Karpas-422 (cell line): ENCODE data around the gene TAS2R14. TPM values are rescaled to one million over a fixed set of nuclear protein-coding genes. Genes with fewer than 3 reads are reported as not detected.

Experiments used
- DNase-seq: peaks from one replicate; pipeline ENCODE4 v3.0.0-alpha.2; 2015
- H2AFZ ChIP-seq: fragments of 200-600 bp; sonication (generic); 2 replicates; pipeline ENCODE4 v1.6.1; 2014; ENCODE audit warnings: antibody characterized with exemption, low read length, mixed read lengths
- H3K27ac ChIP-seq: fragments of 200-600 bp; sonication (generic); 2 replicates; pipeline ENCODE4 v1.5.1; 2014; ENCODE audit warnings: mild to moderate bottlenecking, low read length, moderate library complexity
- H3K27me3 ChIP-seq: fragments of 200-600 bp; sonication (generic); 2 replicates; pipeline ENCODE4 v1.6.1; 2014; ENCODE audit warnings: low read length, mixed read lengths
- H3K36me3 ChIP-seq: fragments of 200-600 bp; sonication (generic); 2 replicates; pipeline ENCODE4 v1.6.1; 2014; ENCODE audit warnings: low read length, mixed read lengths; ENCODE audit not compliant: insufficient read depth
- H3K4me1 ChIP-seq: fragments of 200-600 bp; sonication (generic); 2 replicates; pipeline ENCODE4 v1.6.1; 2014; ENCODE audit warnings: mild to moderate bottlenecking, low read length, mixed read lengths
- H3K4me2 ChIP-seq: fragments of 200-600 bp; sonication (generic); 2 replicates; pipeline ENCODE4 v1.6.1; 2014; ENCODE audit warnings: low read length, low read depth, mild to moderate bottlenecking; ENCODE audit not compliant: poor library complexity, severe bottlenecking
- H3K4me3 ChIP-seq: fragments of 200-600 bp; sonication (generic); 2 replicates; pipeline ENCODE4 v1.5.1; 2014; ENCODE audit warnings: mild to moderate bottlenecking, antibody characterized with exemption, low read length, mixed read lengths
- H3K79me2 ChIP-seq: fragments of 200-600 bp; sonication (generic); 2 replicates; pipeline ENCODE4 v1.6.1; 2014; ENCODE audit warnings: mild to moderate bottlenecking, low read length, mixed read lengths
- H3K9ac ChIP-seq: fragments of 200-600 bp; sonication (generic); 2 replicates; pipeline ENCODE4 v1.6.0; 2014; ENCODE audit warnings: low read length
- H3K9me2 ChIP-seq: fragments of 200-600 bp; sonication (generic), shearing (Covaris generic); replicated peaks from 2 replicates; pipeline ENCODE4 v1.6.0; 2014; ENCODE audit warnings: mild to moderate bottlenecking, low read length, moderate library complexity; ENCODE audit not compliant: insufficient read depth
- H3K9me3 ChIP-seq: fragments of 300-700, 200-600 bp; sonication (generic); 2 replicates; pipeline ENCODE4 v1.6.1; 2014; ENCODE audit warnings: low read length, mixed read lengths
- H4K20me1 ChIP-seq: fragments of 200-600 bp; sonication (generic); 2 replicates; pipeline ENCODE4 v1.6.1; 2014; ENCODE audit warnings: mild to moderate bottlenecking, antibody characterized with exemption, low read length, low read depth; ENCODE audit not compliant: insufficient read depth
- total RNA-seq: library from RNA; depleted of rRNA; stranded (reverse); fragments of >200 nt; shearing (Covaris generic); gene quantifications from 2 replicates; pipeline ENCODE4 v1.2.3, GENCODE V29; 2014; ENCODE audit warnings: low replicate concordance; rRNA removed

Gene TAS2R14
- 3.9 and 12.6 TPM in 2 replicates for total RNA-seq

DNA sequence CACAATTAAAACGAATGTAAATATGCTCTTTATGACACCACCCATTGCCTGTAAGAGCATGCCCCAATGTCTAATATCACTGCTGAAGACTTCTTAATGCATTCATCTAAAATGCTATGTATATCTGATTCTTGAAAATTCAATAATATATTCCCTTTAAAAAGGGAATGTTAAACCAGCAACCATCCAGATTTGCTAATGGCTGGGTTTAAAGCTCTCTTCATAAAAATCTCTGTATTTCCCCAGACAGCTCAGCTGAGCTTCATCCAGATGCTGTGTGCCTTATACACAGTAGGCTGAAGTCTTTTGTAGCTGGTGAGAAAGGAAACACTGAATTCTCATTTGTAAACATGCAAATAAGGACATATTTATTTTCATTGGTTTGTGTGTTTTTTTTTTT is at the start of gene TAS2R14:
Gene TAS2R14, minus strand, starts transcription at position 101 of the 400 bp plus-strand sequence. Its CDS starts 56 bp downstream, at position 45.
- no peaks in the 10 kb centered on the region for H4K20me1 ChIP-seq
- no peak within 1 kb of the TSS for H3K9ac ChIP-seq
- no peaks in the 10 kb centered on the region for H3K9me2 ChIP-seq
- H3K4me3 ChIP-seq: no peak within 1 kb of the TSS
- no peaks in the 10 kb centered on the region for H3K27me3 ChIP-seq
- H3K4me2 ChIP-seq: no peak within 1 kb of the TSS
- H3K79me2 ChIP-seq: peaks cover 20% of the 10 kb centered on the region
- no peak for DNase-seq
- H3K9me3 ChIP-seq: no peaks in the 10 kb centered on the region
- no peak within 1 kb of the TSS for H2AFZ ChIP-seq
- peak within 1 kb of the TSS; percentile 10; the same call in 1 of the 2 replicates for H3K27ac ChIP-seq
- no peaks in the 10 kb centered on the region for H3K36me3 ChIP-seq
- peaks cover 18% of the 10 kb centered on the region for H3K4me1 ChIP-seq

GRCh38 chr12:10986812-10987211 is 47.7 kb upstream of the TAS2R14 start, which contains the start of gene TAS2R50:
Gene TAS2R50, minus strand, starts transcription at chr12:10986912. Its CDS starts 52 bp downstream, at chr12:10986860.
- no peaks in the 10 kb centered on the region for H3K9me2 ChIP-seq
- H3K4me3 ChIP-seq: no peak within 1 kb of the TSS
- no peak within 1 kb of the TSS for H3K4me2 ChIP-seq
- no peaks in the 10 kb centered on the region for H3K4me1 ChIP-seq
- no peak within 1 kb of the TSS for H2AFZ ChIP-seq
- H3K27me3 ChIP-seq: no peaks in the 10 kb centered on the region
- H3K79me2 ChIP-seq: 0 out of 2 replicates have a peak, but pooled peaks cover 6% of the 10 kb centered on the region
- no peak for DNase-seq
- no peak within 1 kb of the TSS for H3K27ac ChIP-seq
- H3K9me3 ChIP-seq: no peaks in the 10 kb centered on the region
- no peaks in the 10 kb centered on the region for H4K20me1 ChIP-seq
- H3K9ac ChIP-seq: no peak within 1 kb of the TSS
- no peaks in the 10 kb centered on the region for H3K36me3 ChIP-seq

- no peak for DNase-seq
- H3K9me3 ChIP-seq: no peaks in the 10 kb centered on the region
- no peak overlapping the region for H3K4me3 ChIP-seq
- no peak overlapping the region for H3K9ac ChIP-seq
- H3K36me3 ChIP-seq: no peaks in the 10 kb centered on the region
- H3K79me2 ChIP-seq: peaks cover 23% of the 10 kb centered on the region
- no peak overlapping the region for H3K27ac ChIP-seq
- H2AFZ ChIP-seq: no peak overlapping the region
- no peaks in the 10 kb centered on the region for H3K4me1 ChIP-seq
- H3K4me2 ChIP-seq: no peak overlapping the region
- H3K9me2 ChIP-seq: no peaks in the 10 kb centered on the region
- no peaks in the 10 kb centered on the region for H3K27me3 ChIP-seq
- no peaks in the 10 kb centered on the region for H4K20me1 ChIP-seq
Observed at GRCh38 chr12:10982244-10982643, 43.2 kb upstream of the TAS2R14 start.

DNA sequence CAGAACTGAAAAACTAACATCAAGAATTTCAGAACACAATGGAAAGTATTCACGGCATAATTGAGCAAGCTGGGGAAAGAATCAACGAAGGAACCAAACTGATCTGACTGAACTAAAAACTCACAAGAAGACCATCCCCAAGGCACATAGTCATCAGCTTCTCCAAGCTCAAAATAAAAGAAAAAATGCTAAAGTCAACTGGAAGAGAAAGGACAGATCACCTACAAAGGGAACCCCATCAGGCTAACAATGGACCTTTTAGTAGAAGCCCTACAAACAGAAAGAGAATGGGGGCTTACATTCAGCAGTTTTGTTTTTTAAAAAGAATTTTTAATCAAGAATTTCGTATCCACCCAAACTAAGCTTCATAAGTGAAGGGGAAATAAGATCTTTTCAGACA is 35.9 kb upstream of the TAS2R14 start:
- H3K79me2 ChIP-seq: peaks cover 68% of the 10 kb centered on the region
- H3K4me3 ChIP-seq: no peak overlapping the region
- H3K36me3 ChIP-seq: peaks cover 5% of the 10 kb centered on the region; the same call in 1 of the 2 replicates
- H2AFZ ChIP-seq: no peak overlapping the region
- H4K20me1 ChIP-seq: no peaks in the 10 kb centered on the region
- H3K9me3 ChIP-seq: no peaks in the 10 kb centered on the region
- DNase-seq: no peak
- no peak overlapping the region for H3K9ac ChIP-seq
- H3K4me2 ChIP-seq: no peak overlapping the region
- H3K9me2 ChIP-seq: no peaks in the 10 kb centered on the region
- H3K4me1 ChIP-seq: no peaks in the 10 kb centered on the region
- H3K27me3 ChIP-seq: no peaks in the 10 kb centered on the region
- H3K27ac ChIP-seq: no peak overlapping the region

- Histone ChIP-seq H4K20me1 (no peaks in the 10 kb centered on the region), H3K4me2 (no peak overlapping the region), H3K79me2 (peaks cover 14% of the 10 kb centered on the region), H3K4me3 (no peak overlapping the region), H3K36me3 (peaks cover 5% of the 10 kb centered on the region; the same call in 1 of the 2 replicates), H3K9me2 (no peaks in the 10 kb centered on the region), H3K9me3 (no peaks in the 10 kb centered on the region), H3K27me3 (no peaks in the 10 kb centered on the region), H3K27ac (no peak overlapping the region), H3K4me1 (no peaks in the 10 kb centered on the region), H3K9ac (no peak overlapping the region), H2AFZ (no peak overlapping the region)
- no peak for DNase-seq
Observed at GRCh38 chr12:10968765-10969456, 29.8 kb upstream of the TAS2R14 start.

GRCh38 chr12:10967409-10967808 is 28.3 kb upstream of the TAS2R14 start:
- Histone ChIP-seq H3K4me1 (no peaks in the 10 kb centered on the region), H3K9ac (no peak overlapping the region), H3K4me3 (no peak overlapping the region), H3K27ac (no peak overlapping the region), H3K27me3 (no peaks in the 10 kb centered on the region), H3K9me3 (no peaks in the 10 kb centered on the region), H3K9me2 (no peaks in the 10 kb centered on the region), H3K4me2 (no peak overlapping the region), H3K36me3 (no peaks in the 10 kb centered on the region), H3K79me2 (peaks cover 6% of the 10 kb centered on the region; the same call in 1 of the 2 replicates), H4K20me1 (no peaks in the 10 kb centered on the region), H2AFZ (no peak overlapping the region)
- no peak for DNase-seq

DNA sequence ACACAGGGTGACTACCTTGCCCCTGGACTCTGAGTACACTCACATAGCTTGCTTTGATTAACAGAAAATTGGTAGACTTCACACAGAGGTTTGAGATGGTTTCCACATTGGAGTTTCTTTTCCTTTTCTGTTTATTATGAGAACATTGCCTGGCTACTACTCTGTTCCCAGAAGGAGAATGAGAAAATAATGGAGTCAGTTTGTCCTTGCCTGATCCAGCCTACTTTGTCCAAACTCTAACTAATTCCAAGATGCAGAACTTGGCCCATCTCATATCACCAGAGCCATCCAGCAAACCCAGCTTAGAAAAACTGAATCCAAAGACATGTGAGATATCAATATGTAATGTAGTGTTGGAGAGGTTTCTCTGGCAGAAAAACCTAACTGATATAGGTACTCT is 27.3 kb upstream of the TAS2R14 start:
- peaks cover 3% of the 10 kb centered on the region; the same call in 1 of the 2 replicates for H3K79me2 ChIP-seq
- no peaks in the 10 kb centered on the region for H3K9me3 ChIP-seq
- no peak for DNase-seq
- H3K4me1 ChIP-seq: no peaks in the 10 kb centered on the region
- no peaks in the 10 kb centered on the region for H3K9me2 ChIP-seq
- no peak overlapping the region for H3K9ac ChIP-seq
- H3K4me2 ChIP-seq: no peak overlapping the region
- H3K27me3 ChIP-seq: no peaks in the 10 kb centered on the region
- H3K27ac ChIP-seq: no peak overlapping the region
- H3K4me3 ChIP-seq: no peak overlapping the region
- no peak overlapping the region for H2AFZ ChIP-seq
- H3K36me3 ChIP-seq: no peaks in the 10 kb centered on the region
- H4K20me1 ChIP-seq: no peaks in the 10 kb centered on the region

GRCh38 chr12:10965476-10965875 is 26.4 kb upstream of the TAS2R14 start:
- Histone ChIP-seq H2AFZ (no peak overlapping the region), H3K36me3 (no peaks in the 10 kb centered on the region), H3K79me2 (peaks cover 3% of the 10 kb centered on the region; the same call in 1 of the 2 replicates), H4K20me1 (no peaks in the 10 kb centered on the region), H3K9me2 (no peaks in the 10 kb centered on the region), H3K9me3 (no peaks in the 10 kb centered on the region), H3K9ac (no peak overlapping the region), H3K4me2 (no peak overlapping the region), H3K27me3 (no peaks in the 10 kb centered on the region), H3K4me1 (peaks cover 7% of the 10 kb centered on the region), H3K4me3 (no peak overlapping the region), H3K27ac (no peak overlapping the region)
- DNase-seq: no peak
